PFSK-1 (cell line): Measurements from ENCODE around the gene ANAPC1.

Experiments
- POLR2AphosphoS5 ChIP-seq: IDR thresholded peaks from 2 replicates; pipeline ENCODE4 v1.6.1; 2012; ENCODE audit warnings: low read depth, mild to moderate bottlenecking, control low read depth, low read length, moderate library complexity
- SIN3A ChIP-seq: IDR thresholded peaks from 2 replicates; pipeline ENCODE4 v1.6.1; 2012; ENCODE audit warnings: mild to moderate bottlenecking, low read length, moderate library complexity, borderline replicate concordance; ENCODE audit not compliant: insufficient read depth
- TAF1 ChIP-seq: IDR thresholded peaks from 2 replicates; pipeline ENCODE4 v1.6.1; 2012; ENCODE audit warnings: low read length, control low read depth, borderline replicate concordance; ENCODE audit not compliant: insufficient read depth
- TF ChIP-seq, protein P1 (sequence below), 2 experiments: IDR thresholded peaks; 2 replicates each; pipeline versions ENCODE4 v1.6.1 to v1.8.0; 2011 to 2012; ENCODE audit warnings: low read depth in 2 of 2, low read length in 2 of 2, control low read depth in 1 of 2, inconsistent platforms in 1 of 2, mild to moderate bottlenecking in 1 of 2, moderate library complexity in 1 of 2; ENCODE audit not compliant: insufficient read depth in 1 of 2

DNA sequence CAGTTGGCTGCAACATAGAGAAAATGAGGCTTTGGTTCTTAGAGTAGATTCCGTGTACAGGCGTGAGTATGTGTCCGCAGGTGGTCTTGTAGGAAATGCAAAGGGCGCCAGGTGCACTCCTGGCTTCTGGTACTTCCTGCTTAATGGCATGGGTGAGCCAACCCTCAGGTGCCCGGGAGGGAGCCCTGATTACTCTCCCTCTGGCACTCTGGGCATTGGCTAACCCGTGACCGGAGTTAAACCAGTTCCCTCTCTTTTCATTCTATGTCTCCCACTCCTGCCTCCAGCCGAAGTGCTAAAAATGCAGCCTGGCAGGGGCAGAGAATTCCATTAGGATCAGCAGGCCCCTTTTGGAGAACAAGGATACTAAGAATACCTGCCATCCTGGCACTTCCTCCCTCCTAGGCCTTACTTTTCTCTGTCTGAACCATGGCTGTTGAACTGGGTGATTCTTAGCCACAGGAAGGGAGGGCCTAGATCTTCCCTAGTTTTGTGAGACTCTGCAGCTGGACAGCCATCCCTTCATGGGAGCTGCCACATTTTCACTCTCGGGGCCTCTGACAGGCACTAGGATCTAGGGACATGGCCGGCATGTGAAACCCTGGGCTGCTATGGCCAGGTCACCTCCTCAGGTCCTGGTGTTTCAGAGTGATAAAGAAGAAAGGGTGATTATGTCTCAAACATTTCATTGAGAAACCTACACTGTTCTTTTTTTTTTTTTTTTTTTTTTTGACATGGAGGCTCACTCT lies 20.9 kb upstream of the ANAPC1 start:
- TF ChIP-seq POLR2AphosphoS5: no peak
- TF ChIP-seq, protein P1, sequence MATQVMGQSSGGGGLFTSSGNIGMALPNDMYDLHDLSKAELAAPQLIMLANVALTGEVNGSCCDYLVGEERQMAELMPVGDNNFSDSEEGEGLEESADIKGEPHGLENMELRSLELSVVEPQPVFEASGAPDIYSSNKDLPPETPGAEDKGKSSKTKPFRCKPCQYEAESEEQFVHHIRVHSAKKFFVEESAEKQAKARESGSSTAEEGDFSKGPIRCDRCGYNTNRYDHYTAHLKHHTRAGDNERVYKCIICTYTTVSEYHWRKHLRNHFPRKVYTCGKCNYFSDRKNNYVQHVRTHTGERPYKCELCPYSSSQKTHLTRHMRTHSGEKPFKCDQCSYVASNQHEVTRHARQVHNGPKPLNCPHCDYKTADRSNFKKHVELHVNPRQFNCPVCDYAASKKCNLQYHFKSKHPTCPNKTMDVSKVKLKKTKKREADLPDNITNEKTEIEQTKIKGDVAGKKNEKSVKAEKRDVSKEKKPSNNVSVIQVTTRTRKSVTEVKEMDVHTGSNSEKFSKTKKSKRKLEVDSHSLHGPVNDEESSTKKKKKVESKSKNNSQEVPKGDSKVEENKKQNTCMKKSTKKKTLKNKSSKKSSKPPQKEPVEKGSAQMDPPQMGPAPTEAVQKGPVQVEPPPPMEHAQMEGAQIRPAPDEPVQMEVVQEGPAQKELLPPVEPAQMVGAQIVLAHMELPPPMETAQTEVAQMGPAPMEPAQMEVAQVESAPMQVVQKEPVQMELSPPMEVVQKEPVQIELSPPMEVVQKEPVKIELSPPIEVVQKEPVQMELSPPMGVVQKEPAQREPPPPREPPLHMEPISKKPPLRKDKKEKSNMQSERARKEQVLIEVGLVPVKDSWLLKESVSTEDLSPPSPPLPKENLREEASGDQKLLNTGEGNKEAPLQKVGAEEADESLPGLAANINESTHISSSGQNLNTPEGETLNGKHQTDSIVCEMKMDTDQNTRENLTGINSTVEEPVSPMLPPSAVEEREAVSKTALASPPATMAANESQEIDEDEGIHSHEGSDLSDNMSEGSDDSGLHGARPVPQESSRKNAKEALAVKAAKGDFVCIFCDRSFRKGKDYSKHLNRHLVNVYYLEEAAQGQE (IDR thresholded peaks at IDR 0.05; ENCODE audit: insufficient read depth in 1 of 2, low read depth in 2 of 2, low read length in 2 of 2): no peak
- no peak for TF ChIP-seq SIN3A
- TF ChIP-seq TAF1: no peak
